GM19023 (cell line): ENCODE data around the gene UBAC1.
A peak's percentile ranks its signal among the peaks of the same experiment; 100 is the strongest.
"Not testable (repeated sequence)": the region's sequence is repeated elsewhere in the genome, so short reads cannot be mapped to it uniquely, and the experiment has no call there.

Experiments used
- ATAC-seq: cut with Tn5 transposase; IDR thresholded peaks from one replicate; pipeline ENCODE4 v1.9.1; 2021; ENCODE audit warnings: mild to moderate bottlenecking, moderate library complexity; ENCODE audit not compliant: unreplicated experiment

Gene UBAC1

DNA sequence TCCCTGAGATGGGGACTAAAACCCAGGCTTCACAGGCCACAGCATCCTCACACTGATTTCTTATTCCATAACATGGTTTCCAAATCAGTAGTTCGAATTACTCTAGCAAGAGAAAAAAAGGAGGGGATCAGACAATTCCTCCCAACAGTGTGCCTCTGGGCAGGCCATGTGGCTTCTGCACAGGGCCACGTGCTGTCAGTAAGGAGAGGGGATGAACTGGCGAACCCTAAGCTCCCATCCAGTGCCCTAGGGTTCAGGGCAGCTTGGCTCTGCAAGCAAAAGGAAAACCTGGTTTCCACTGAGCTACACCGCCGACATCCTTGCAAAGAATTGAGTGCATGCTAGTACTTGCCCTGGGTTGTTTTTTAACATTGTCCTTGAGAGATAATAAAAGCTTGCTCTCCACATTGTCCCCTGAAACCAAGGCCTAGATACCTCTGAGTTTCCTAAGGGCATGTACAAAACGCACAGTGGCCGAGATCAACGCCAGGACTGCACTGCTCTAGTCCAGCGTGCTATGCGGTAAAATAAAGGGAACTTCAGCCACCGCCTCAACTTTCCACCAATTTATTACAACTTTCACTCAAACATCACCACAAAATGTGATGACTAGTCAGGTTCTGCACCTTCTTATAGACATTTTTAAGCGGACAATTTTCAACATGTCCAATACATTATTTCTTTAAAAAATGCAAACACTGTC lies 58.4 kb downstream of the UBAC1 start:
- ATAC-seq = no peak

DNA sequence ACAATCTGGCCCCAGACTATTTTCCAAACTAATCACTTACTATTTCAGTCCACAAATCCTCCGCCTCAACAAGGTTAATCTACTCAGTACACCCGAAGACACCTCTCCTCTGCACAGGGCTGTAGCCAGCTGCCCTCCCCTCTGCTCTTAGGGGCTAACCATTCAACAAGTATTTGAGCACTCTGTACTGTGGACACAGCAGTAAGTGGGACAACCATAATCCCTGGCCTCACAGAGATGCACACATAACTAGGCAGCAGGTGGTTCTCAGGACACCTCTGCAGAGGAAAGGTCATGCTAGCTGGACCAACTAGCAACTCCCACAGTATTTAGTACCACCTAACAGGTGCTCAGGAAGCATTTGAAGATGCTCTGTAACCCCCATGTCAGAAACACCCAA lies 59.3 kb downstream of the UBAC1 start:
- no peak for ATAC-seq

DNA sequence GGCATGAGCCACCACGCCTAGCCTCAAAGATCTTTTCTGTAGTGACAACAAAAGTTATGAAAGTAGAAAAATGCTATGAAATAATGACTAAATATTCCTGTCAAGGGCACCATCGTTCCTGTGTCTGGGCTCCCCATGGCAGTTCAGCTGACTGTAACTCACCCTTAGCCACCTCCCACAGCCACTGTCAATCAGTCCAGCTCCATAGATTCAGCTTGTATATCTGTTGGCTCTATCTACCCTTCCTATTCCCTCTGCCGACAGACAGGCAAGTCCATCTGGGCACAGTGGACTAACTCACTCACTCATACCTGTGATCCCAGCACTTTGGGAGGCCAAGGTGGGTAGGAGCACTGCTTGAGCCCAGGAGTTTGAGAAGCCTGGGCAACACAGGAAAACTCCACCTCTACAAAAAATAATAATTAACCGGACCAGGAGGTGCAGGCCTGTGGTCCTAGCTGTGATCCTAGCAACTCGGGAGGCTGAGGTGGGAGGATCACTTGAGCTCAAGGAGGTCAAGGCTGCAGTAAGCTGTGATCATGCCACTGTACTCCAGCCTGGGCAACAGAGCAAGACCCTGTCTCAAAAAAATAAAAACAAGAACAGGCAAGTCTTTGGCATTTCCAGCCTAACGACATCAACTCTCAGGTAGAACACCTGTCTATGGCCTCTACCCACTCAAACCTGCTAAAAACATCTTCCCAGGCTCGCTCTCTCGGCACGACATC lies 60.0 kb downstream of the UBAC1 start:
- no peak for ATAC-seq

DNA sequence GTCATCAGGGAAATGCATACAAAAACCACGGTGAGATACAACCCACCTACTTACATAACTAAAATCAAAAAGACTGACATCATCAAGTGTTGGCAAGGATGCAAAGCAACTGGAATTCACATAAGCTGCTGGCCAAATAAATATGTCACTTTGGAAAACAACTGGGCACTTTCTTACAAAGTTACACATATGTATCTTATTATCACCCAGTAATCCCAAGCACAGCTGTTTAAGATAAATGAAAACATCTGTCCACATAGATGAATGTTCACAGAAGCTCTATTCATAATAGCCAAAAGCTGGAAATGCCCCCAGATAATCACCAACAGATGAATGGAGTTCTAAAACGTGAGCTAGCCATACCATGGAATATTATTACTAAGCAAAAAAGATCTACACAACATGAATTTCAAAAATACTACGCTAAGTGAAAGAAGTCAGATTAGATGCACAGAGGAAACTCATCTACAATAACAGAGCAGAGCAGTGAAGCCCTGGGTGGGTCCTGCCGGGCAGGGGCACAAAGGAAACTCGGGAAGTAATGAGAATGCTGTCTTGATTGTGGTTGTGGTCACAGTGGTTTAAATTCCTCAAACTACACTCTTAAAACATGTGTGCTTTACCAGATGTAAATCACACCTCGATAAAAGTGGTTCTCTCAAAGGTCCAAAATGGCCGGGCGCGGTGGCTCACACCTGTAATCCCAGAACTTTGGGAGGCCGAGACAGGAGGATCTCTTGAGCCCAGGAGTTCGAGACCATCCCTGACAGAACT lies 62.4 kb downstream of the UBAC1 start:
- ATAC-seq = no peak

DNA sequence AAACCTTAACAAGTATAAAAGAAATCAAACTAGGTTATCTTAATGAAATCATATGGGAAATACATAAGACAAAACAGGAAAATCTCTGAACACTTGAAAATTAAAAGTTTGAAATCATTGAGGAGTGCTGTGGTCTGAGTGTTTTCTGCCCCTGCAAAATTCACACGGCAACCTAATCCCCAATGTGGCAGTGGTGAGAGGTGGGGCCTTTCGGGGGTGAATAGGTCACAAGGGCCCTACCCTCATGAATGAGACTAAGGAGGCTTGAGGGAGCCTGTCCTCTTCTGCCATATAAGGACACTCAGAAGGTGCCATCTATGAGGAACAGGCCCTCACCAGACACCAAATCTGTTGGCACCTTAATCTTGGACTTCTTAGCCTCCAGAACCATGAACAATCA lies 64.5 kb downstream of the UBAC1 start:
- no peak for ATAC-seq

DNA sequence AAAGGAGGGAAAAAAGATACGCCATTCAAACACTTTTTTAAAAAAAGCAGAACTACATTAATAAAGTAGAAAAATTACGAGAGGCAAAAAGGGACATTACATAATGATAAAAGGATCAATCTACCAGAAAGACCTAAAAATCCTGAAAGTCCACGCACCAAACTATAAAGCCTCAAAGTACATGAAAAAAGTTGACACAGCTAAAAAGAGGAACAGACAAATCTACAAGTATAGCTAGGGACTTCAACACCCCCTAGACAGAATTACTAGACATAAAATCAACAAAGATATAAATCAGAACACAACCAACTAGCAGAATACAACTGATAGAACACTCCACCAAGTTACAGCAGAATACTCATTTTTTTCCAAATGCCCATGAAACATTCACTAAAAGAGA lies 65.0 kb downstream of the UBAC1 start:
- no peak for ATAC-seq

DNA sequence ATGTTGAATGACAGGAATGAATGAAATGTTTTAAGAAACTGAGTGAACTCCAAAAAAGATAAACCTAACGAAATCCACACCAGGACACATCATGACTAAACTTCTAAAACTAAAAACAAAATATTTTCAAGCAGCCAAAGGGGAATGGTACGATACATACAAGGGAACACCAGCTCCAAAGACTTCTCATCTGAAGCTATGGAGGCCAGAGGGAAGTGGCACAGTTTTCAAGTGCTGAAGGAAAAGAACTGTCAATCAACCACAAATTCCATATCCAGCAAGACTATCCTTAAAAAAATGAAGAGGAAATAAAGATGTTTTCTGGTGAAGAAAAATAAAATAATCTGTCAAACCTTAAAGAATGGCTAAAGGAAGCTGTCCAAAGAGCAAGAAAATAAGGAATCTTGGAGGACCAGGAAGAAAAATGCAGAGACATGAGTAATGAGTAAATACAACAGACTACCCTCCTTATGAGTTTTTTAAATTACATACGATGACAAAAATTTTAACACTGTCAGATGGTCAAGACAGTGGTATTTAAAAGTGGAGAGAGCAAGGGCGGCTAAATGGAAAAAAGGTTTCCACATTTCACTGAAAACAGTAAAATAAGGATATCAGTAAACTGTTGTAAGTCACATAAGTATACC lies 65.8 kb downstream of the UBAC1 start:
- ATAC-seq = no peak

DNA sequence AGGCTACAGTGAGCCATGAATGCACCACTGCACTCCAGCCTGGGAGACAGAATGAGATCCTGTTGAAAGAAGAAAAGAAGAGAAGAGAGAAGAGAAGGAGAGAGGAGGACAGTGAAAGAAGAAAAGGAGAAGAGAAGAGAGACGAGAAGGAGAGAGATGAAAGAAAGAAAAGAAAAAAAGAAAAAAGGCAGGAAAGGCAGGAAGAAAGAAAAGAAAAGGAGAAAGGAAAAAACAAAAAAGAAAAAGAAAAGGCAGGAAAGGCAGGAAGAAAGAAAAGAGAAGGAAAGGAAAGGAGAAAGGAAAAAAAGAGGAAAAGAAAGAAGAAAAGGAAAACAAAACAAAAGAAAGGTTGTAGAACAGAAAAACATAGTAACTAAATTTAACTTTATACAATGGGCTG lies 68.1 kb downstream of the UBAC1 start:
- no peak for ATAC-seq

DNA sequence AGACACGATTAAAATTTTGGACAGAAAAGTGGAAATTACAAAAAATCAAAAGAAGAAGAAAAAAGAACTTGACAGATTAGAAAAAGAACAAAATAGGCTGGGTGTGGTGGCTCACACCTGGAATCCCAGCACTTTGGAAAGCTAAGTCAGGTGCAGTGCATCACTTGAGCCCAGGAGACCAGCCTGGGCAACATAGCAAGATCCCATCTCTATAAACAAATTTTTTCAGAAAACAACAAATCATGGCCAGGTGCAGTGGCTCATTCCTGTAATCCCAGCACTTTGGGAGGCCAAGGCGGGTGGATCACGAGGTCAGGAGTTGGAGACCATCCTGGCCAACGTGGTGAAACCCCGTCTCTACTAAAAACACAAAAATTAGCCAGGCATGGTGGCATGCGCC lies 68.8 kb downstream of the UBAC1 start:
- ATAC-seq = not testable (repeated sequence)

DNA sequence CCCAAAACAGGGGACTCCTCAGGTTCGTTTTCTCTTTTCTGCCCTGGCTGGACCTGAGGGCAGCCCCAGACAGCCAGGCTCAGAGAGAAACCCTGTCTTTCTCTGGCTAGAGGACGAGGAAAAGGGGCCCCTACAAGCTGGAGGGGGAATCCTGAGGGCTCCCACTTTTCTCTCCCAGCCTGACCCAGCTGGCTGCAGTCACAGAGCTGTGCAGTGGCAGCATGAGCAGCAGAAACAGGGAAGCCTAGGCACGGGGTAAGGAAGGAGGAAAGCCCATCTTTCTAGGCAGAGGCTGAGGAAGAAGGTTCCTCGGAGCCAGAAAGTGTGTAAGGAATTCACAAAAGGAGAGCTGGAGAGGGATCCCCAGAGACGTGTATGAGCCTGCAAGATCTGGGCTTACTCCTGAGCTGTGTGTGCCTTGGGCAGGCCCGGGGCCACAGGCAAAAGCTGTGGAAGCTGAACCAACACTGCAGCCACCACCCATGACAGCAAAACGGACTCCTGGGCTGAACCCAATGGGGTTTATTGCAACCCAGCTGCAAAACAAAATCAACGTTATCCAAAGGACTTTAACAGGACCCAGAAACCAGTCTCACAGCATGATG lies 70.0 kb downstream of the UBAC1 start:
- no peak for ATAC-seq

DNA sequence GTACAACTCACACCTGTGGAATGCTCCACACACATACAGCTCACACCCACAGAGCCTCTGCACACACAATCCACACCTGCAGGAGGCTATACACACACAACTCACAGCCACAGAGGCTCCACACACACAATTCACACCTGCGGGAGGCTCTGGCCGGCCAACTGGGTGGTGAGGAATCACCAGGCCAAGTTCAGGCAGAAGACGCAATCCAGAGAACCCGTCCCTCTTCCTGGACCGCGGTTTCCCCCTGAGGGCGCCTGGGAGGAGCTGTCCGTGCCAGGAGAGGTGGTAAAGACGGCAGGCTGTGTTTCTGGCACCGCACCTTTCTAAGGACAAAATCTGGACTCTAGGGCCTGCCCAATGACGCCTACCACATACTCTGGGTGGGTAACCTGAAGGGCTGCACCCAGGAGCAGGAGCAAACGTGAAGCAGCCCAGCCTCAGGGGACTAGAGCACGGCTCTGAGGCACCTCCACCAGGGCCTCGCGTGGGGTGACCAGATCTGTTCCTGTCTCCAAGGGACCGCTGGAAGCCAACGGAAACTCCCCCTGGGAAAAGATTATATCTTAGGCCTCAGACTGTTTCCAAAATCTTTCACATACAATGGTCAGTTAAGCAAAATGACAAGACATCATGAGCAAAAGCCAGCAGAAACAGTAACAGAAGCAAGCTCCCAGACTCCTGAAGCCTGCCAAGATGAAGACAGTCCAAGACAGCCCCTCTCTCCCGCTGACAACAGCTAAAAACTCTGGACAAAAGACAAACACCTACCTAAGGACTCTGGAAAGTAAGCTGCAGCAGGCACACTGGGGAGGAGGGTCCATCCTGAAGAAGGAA lies 70.8 kb downstream of the UBAC1 start:
- no peak for ATAC-seq

DNA sequence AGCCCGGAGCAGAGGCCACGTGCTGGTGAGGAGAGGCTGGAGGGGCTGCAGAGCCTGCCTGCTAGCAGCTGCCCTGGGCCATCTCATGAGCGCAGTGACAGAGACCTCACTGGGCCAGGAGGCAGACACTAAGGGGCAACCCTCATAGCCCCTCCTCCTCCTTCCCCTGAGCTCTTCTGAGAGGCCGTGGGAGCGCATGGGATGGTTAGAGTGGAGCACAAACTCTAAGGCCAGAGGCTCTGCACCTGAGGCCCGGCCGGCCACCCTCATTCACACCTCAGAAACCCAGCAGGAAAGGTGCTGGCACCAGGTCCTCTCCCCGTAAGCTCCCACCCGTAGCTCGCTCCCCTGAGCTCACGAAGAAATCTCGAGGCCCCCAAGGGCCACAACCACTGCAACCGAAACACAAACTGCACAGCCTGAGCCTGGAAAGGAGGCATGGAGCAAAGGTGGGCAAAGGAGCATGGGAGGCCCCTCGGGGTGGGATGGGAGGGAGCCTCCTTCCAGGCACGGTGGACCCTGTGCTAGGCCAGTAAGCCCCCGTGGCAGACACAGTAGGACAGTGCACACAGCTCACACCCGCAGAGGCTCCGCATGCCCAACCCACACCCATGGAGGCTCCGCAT lies 71.5 kb downstream of the UBAC1 start:
- ATAC-seq = no peak

DNA sequence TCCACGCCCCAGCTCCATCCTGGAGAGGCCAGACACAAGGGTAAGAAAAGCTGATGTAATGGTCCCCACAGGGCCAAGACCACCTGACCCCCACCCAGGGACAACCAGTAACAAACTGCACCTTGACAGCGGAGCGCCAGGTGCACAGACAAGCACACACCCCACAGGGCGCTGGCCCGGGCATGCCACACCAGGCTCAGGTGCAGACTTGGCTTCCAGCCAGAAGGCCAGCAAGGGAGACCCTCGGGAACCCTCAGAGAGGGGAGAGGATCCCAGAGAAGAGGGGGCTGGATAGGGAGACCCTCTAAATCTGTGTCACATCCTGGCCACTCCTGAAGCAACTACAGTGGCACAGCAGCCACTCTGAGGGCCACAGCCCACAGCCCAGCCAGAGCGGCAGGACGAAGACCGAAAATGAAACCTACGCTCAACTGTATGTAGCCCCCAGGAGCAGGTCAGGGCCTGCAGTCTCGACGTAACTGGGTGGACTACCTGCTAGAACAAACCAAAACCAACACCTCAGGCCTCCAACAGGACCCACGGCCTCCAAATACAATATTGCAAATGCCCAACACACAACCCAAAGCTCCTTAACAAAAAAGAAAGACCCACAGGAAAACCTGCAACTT lies 72.3 kb downstream of the UBAC1 start:
- no peak for ATAC-seq

DNA sequence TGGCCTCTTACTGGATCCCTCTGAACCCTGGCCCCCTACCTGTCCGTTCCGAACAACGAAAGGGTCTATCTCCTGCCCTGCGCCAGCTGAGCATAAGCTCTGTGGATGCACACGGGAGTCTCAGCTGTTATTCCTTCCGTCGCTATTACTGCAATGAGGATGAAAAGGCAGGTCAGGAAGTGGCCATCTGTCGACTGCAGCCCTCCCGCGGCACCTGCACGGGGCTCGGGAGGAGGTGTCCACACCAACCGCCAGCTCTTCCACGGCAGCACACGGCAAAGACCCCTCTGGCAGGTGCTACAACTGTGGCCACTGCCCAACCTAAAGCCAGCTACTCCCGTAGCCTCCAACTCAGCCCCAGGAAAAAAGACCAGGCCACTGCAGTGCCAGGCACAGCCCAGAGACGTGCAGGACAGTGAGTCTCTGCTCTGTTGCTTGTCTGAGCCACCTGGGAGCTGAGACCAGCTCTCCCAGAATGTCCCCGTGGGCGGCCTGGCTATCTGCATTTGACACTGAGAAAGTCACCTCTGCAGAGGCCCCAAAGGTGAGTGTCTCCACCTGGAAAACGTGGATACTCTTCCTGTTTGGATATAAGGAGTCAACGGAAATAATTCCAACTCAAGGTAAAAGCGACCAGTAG lies 72.9 kb downstream of the UBAC1 start:
- no peak for ATAC-seq

DNA sequence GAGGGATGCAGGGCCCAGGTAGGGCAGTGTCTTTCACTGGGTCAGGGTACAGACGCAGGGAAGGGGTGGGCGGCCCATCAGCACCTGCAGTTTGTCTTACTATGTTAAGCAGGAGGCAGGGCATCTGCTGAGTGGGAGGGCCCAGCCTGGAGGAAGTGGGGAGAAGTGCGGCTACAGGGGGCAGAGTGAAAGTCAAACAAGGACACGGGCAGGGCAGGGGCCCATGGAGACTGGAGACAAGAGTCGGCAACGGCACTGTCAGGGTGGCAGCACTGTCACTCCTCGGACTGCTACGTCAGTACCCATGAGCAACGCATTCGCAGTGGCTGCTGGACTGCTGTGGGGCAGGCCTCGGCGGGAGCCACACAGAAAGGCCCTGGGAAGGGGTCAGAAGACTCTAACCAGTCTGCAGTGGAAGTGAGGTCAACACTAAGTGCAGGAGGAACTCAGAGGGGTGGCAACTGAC lies 73.6 kb downstream of the UBAC1 start:
- ATAC-seq = peak; percentile 71

DNA sequence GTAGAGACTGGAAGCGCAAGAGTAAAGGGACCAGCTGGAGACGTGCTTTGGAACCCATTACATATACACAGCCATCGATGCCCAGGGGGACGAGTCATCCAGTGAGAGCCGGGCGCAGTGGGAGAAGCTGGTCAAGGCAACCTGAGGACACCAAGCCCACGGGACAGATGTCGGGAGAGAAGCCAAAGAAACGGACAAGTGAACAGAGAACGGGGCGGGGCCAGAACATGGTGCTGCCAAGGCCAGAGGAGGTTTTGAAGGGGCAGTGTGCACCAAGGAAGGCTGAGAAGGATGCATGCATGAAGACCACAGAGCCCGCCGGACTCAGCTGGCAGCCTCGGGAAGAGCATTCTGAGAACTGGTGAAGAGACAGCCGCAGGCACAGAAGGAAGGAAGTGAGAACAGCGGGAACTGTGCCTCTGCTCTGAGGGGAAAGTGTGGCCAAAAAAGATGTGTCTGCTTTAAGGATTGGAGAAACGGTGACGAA lies 74.1 kb downstream of the UBAC1 start:
- ATAC-seq = no peak

DNA sequence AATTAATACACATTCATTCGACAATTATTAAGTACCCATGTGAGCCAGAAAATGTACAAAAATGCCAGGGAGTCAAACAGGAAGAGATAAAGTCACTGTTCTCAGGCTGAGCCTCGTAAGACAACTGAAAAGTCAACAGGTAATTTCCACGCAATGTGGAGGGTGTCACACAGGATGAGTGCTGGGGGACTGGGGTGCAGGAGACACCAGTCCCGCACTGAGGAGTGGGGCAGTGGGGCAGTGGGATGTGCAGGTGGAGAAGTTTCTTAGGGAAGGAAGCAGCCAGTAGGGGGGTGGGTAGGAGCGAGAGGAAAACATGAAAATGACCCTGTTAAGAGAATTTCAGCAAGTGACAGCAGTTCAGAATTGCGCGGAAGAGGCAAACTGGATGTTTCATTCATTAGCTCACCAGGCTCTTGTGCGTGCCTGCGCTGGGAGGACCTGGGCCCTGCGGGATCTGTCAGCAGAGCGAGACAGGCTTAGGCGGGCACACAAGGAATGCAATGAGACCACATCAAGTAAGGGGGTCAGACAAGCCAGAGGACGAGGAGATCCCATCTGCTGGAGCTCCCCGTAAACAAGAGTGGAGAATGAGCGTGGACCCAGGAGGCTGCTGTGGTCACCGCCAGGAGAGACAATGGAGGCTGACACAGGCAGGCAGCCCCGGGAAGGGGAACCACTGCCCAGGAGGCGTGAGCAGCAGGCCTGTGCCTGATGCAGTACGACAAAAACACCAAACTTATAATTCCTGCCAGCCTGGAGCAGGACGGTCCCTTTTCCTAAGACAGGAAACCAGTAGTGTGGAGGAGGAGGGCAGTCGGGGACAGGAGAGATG lies 74.8 kb downstream of the UBAC1 start:
- no peak for ATAC-seq
